HG02571 (cell line): Measurements from ENCODE around the gene RBM20.

ENCODE experiments used
- ATAC-seq: cut with Tn5 transposase; IDR thresholded peaks from one replicate; pipeline ENCODE4 v1.9.1; 2021; ENCODE audit warnings: mild to moderate bottlenecking, moderate library complexity; ENCODE audit not compliant: unreplicated experiment

Gene RBM20

GRCh38 chr10:110803239-110803749 is 159.2 kb downstream of the RBM20 start:
- peak; percentile 35 for ATAC-seq

GRCh38 chr10:110803830-110804338 is 159.7 kb downstream of the RBM20 start:
- ATAC-seq = peak; percentile 48

- ATAC-seq = no peak
These were observed 160.2 kb downstream of the RBM20 start for GRCh38 chr10:110804376-110804775.

GRCh38 chr10:110805292-110805691 is 161.2 kb downstream of the RBM20 start:
- ATAC-seq = no peak

- no peak for ATAC-seq
These were observed 162.2 kb downstream of the RBM20 start for GRCh38 chr10:110806335-110806734.

- ATAC-seq = no peak
These were observed 164.0 kb downstream of the RBM20 start for GRCh38 chr10:110808123-110808522.

GRCh38 chr10:110808615-110809014 is 164.5 kb downstream of the RBM20 start:
- ATAC-seq = no peak

GRCh38 chr10:110810625-110811024 is 166.5 kb downstream of the RBM20 start:
- ATAC-seq = no peak

- ATAC-seq = no peak
These were observed 167.8 kb downstream of the RBM20 start for GRCh38 chr10:110811791-110812581.

- ATAC-seq = no peak
These were observed 168.4 kb downstream of the RBM20 start for GRCh38 chr10:110812583-110812982.

GRCh38 chr10:110813743-110814472 is 169.8 kb downstream of the RBM20 start:
- ATAC-seq = no peak

- ATAC-seq = peak; percentile 77
These were observed 171.3 kb downstream of the RBM20 start for GRCh38 chr10:110815354-110816004.

- no peak for ATAC-seq
These were observed 173.5 kb downstream of the RBM20 start for GRCh38 chr10:110817614-110818013.

- ATAC-seq = no peak
These were observed 174.4 kb downstream of the RBM20 start for GRCh38 chr10:110818311-110819256.

GRCh38 chr10:110820321-110820814 is 176.2 kb downstream of the RBM20 start:
- no peak for ATAC-seq

- no peak for ATAC-seq
These were observed 177.4 kb downstream of the RBM20 start for GRCh38 chr10:110821508-110821907.

GRCh38 chr10:110822035-110822711 is 178.0 kb downstream of the RBM20 start:
- ATAC-seq = no peak

GRCh38 chr10:110822712-110823311 is 178.7 kb downstream of the RBM20 start:
- no peak for ATAC-seq

GRCh38 chr10:110824152-110824441 is 180.0 kb downstream of the RBM20 start:
- no peak for ATAC-seq
